HFF-Myc (cell line): ENCODE measurements around the gene COPZ1.
A peak's percentile ranks its signal among the peaks of the same experiment; 100 is the strongest.

Experiments used
- DNase-seq: peaks from one replicate; pipeline ENCODE4 v3.0.0-alpha.2; 2011; ENCODE audit warnings: low read depth; ENCODE audit errors: extremely low read depth
- H3K4me3 ChIP-seq: replicated peaks from 2 replicates; pipeline ENCODE4 v1.5.1; 2011; ENCODE audit warnings: low read depth, mild to moderate bottlenecking, control low read depth, low read length
- CTCF ChIP-seq: IDR thresholded peaks from 2 replicates; pipeline ENCODE4 v1.5.1; 2012; ENCODE audit warnings: mild to moderate bottlenecking, low read depth, low read length, control low read depth; ENCODE audit errors: missing control alignments

COPZ1 gene

GRCh38 chr12:54374562-54375258, 49.8 kb downstream of the COPZ1 start:
- no peak overlapping the region for H3K4me3 ChIP-seq
- DNase-seq, result no peak
- TF ChIP-seq CTCF, result no peak

GRCh38 chr12:54375259-54375579, 50.3 kb downstream of the COPZ1 start:
- DNase-seq, result no peak
- no peak for TF ChIP-seq CTCF
- no peak overlapping the region for H3K4me3 ChIP-seq

- no peak overlapping the region for H3K4me3 ChIP-seq
- TF ChIP-seq CTCF, result no peak
- DNase-seq, result no peak
Observed at GRCh38 chr12:54376596-54376995, 51.7 kb downstream of the COPZ1 start.

GRCh38 chr12:54377007-54377406, 52.1 kb downstream of the COPZ1 start:
- no peak for TF ChIP-seq CTCF
- DNase-seq, result no peak
- no peak overlapping the region for H3K4me3 ChIP-seq

- DNase-seq, result no peak
- H3K4me3 ChIP-seq, result peak overlapping the region; percentile 43
- TF ChIP-seq CTCF, result no peak
Observed at GRCh38 chr12:54377797-54378515, 53.0 kb downstream of the COPZ1 start.

GRCh38 chr12:54378796-54379397, 54.0 kb downstream of the COPZ1 start:
- peak overlapping the region; percentile 43 for H3K4me3 ChIP-seq
- DNase-seq, result no peak
- TF ChIP-seq CTCF, result no peak
